GM18951 (cell line): ENCODE data around the gene WBP4.
"Not testable (repeated sequence)": the region's sequence is repeated elsewhere in the genome, so short reads cannot be mapped to it uniquely, and the experiment has no call there.

ENCODE experiments used
- POLR2A ChIP-seq: IDR thresholded peaks from 4 replicates; pipeline ENCODE4 v1.6.1; 2011; ENCODE audit warnings: mild to moderate bottlenecking; ENCODE audit not compliant: insufficient read length, insufficient read depth; ENCODE audit errors: extremely low read depth
- in situ Hi-C: fragments of 300-500 bp; cut with MboI; formaldehyde crosslinking; loops from one replicate; pipeline ENCODE4 v1.12.0; 2022; ENCODE audit warnings: low sequenced_read_pairs, mixed read lengths, inconsistent platforms; ENCODE audit not compliant: unreplicated experiment

The WBP4 gene

DNA sequence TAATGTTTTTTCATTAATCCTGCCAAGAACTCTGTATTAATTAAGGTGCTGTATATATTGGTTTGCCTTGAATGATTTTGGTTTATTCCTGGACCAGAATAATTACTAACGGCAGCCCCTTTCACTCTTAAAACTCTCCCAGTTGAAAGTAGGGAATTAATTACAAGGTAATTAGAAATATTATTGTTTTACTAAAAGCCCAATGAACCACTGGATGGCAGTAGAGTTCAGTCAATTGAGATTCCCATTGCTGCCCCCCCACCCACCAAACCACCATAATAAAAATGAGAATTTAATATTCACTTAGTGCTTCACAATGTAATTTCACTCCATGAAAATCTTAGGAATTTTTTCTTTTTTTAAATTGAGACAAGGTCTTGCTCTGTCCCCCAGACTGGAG is 13.7 kb downstream of the WBP4 start:
- no peak for TF ChIP-seq POLR2A
- in situ Hi-C loops = no loop called here

DNA sequence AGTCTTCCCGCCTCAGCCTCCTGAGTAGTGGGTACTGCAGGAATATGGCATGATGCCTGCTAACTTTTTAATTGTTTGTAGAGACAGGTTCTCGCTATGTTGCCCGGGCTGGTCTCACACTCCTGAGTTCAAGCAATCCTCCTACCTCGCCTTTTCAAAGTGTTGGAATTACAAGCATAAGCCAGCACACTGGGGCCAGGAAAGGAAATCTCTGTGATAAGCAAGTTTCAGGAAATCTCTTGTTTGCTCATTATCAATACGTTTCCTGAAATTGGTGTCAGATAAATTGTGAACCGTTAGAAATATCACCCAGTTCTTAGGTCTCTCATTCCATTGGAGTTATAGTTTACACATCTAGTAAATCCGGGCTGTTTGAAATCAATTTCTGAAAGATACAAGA is 14.2 kb downstream of the WBP4 start:
- TF ChIP-seq POLR2A = no peak

DNA sequence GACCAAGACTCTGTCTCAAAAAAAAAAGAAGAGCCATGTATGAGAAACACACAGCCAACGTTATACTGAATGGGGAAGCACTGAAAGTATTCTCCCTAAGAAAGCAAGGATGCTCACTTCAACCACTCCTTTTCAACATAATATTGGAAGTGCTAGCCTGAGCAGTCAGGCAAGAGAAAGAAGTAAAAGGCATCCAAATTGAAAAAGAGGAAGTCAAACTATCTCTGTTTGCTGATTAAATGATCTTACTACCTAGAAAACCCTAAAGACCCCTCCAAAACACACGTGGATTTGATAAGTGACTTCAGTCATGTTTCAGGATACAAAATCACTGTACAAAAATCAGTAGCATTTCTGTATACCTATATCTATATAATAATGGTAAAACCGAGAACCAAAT is 16.2 kb downstream of the WBP4 start:
- in situ Hi-C loops = no loop called here
- TF ChIP-seq POLR2A = no peak

More for the DNA sequence above, 14.2 kb downstream of the WBP4 start:
- in situ Hi-C loops = no loop called here

DNA sequence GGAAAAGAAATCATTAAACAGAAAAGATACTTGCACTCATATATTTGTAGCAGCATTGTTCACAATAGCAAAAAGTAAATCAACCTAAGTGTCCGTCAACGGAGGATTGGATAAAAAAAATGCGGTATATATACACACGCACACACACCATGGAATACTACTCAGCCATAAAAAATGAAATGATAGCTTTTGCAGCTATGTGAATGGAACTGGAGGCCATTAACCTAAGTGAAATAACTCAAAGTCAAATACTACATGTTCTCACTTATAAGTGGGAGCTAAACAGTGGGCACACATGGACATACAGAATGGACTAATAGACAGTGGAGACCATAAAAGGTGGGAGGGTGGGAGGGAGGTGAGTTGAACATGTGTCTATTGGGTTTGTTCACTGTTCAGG is 18.4 kb downstream of the WBP4 start:
- no peak for TF ChIP-seq POLR2A
- in situ Hi-C loops = no loop called here

DNA sequence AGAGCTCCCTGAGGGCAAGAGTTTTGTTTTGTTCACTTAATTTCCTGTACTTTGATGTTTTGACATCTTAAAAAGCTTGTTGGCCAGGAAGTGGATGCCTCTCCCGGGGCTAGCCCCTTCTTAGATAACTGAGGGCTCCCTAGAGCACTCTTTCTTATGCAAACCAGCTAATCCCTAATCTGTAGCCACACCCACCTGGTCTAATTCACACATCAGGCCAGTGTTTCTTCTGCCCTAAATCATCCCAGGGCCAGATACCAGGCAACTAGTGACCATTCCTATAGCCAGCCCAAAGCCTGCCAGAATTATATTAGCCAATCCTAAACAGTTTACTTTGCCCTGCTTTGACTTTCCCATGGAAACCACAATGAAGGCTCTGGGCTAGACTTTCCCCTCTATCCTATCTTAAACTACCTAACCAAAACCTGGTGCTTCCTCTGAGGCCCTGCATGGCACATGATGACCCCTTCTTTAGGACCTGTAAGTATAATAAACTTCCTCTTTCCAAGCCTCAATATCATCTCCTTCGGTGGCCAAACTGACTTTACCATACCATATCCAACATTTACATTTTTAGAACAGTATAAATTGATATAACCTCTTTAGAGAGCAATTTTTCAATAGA is 24.8 kb downstream of the WBP4 start:
- no peak for TF ChIP-seq POLR2A
- in situ Hi-C loops = no loop called here

DNA sequence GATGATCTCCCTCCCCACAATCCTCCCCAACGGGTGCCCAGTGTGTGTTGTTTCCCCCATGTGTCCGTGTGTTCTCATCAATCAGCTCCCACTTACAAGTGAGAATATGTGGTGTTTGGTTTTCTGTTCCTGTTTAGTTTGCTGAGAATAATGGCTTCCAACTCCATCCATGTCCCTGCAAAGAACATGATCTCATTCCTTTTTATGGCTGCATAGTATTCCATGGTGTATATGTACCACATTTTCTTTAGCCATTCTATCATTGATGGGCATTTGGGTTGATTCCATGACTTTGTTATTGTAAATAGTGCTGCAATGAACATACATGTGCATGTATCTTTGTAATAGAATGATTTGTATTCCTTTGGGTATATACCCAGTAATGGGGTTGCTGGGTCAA is 34.4 kb downstream of the WBP4 start:
- in situ Hi-C loops = not testable (repeated sequence)

DNA sequence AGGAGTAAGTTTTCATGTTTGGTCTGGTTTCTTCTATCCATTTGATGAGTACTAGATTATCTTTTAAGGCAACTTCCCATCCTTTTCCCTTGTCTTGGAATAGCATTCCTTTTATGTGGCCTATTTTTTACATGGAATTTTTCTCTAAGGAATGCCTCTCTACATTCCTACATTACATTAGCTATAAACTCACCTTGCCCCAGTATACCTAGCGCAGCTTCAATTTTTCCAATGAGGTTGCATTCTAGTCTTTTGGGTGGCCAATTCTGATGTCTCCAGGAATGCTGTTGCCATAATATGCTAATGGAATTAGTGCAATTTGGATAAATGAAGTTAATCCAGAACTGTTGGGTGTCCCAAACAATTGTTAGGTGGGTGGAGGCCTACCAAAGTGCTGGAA is 37.5 kb downstream of the WBP4 start:
- TF ChIP-seq POLR2A = no peak
- in situ Hi-C loops = no loop called here

DNA sequence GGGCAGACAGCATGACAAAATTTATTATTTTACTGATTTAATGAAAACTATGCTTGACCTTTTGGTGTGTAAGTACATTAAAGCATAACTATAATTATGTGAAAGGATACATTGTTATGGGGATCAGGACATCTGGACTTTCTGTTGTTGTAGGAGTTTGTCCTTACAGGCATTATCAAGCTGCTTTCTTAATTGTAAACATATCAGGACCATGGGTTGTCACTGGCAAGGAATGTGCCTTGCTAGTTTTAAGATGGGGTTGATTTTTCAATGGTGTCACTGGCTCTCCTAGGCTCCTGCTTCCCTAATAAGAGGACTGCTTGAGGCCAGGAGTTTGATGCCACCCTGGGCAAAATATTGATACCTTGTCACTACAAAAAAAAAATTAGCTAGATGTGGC is 38.7 kb downstream of the WBP4 start:
- no peak for TF ChIP-seq POLR2A
- in situ Hi-C loops = no loop called here

DNA sequence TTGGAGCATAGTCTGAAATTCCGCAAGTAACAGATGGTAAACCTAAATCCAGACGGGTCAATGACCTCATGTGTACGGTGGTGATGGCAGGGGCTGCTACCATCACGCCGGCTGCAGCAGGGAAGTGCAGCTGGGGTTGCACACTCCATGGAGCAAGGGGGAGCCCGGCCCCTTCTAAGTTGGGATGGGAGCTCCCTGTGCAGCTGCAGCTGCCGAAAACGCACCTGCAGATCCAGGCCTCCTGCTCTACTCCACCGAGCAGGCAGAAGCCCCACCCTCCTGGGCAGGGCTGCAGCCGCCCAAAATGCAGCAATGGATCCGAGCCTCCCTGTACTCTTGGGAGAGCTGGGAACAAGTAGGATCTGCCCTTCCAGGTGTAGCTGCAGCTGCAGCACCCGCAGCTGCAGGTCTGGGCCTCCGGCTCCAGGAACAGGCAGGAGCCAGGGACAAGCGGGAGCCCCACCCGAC is 45.8 kb downstream of the WBP4 start:
- in situ Hi-C loops = no loop called here
- no peak for TF ChIP-seq POLR2A

DNA sequence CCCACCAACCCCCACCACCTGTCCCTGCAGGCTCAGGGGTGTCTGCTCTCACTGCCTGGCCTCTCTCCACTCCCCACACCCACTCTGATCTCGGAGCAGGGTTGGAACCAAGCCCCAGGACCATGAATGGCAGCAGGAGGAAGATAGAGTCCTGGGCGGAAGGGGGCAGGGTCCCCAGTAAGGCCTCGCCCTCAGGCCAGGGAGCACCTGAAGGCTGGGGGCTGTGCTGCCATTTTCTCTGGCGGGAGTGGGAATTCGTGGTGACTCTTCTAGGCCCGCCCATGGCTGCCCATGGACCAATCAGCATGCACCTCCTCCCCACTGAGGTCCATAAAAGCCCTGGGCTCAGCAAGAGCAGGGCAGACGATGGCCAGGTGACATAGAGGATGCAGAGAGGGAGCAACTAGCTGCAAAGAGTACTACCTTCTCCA is 46.3 kb downstream of the WBP4 start:
- TF ChIP-seq POLR2A = no peak
- in situ Hi-C loops = no loop called here

DNA sequence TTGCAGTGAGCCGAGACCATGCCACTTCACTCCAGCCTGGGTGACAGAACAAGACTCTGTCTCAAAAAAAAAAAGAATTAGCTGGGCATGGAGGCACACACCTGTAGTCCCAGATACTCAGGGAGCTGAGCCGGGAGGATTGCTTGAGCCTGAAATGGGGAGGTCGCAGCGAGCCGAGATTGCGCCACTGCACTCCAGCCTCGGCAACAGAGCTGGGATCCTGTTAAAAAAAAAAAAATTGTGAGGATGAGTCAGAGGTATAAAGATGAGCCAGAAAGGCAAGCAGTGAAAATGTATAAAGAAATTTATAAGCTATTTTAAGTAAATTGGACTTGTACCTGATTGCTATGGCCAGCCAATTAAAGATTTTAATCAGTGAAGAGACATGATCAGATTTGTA is 50.1 kb downstream of the WBP4 start:
- in situ Hi-C loops = no loop called here
- no peak for TF ChIP-seq POLR2A

DNA sequence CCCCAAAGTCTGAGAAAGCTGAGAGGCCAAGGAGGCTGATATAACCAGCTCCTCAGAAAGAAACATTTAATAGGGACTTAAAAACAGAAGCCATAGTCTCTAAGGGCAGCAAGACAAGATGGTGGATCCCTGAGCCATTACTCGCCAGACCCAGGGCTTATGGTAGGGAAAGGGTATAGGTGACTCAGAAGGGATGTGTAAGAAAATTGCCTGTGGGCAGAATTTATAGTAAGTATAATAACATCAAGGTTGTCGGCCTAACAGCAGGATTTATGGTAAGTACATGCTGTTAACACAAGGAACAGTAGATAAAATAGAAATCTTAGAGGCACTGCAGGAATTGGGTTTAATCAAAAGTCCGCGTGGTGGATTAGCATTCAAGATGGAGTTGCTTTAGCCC is 56.6 kb downstream of the WBP4 start:
- in situ Hi-C loops = no loop called here
- TF ChIP-seq POLR2A = no peak

DNA sequence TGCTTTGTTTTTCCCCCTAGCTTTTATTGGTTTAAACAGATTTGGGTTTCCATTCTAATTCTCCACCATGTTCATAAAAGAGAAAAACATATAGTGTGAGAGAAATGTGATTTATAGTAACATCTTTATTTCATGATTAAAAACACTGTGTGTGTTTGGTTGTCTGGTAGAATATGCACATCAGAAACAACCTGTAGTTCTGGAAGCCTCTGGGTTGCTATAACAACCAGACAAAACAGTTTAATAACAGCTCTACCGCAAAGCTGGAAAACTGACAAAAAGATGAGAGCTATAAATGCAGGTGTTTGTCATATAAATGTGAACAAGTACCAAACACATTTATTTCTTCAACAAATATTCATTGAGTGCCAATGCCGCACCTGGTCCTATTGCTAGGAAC is 61.5 kb downstream of the WBP4 start:
- in situ Hi-C loops = no loop called here
- no peak for TF ChIP-seq POLR2A

DNA sequence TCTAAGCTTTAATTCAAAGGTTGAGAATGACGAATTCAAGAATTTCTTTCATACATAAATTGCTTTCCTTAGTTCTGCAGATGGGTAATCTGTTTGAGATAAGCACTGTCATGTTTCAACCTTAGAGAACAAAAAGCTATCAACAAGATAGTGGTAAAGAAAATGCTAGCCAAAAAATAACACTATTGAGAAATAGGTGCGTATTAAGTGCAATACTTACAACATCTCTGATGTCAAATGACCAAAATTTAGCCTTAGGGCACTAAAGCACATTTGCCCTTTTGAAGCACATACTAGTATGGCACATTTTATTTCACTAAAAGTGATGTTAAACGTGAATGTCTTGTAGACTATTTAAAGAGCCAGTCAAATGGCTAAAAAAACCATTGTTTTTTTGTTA is 66.4 kb downstream of the WBP4 start:
- in situ Hi-C loops = no loop called here
- TF ChIP-seq POLR2A = no peak

DNA sequence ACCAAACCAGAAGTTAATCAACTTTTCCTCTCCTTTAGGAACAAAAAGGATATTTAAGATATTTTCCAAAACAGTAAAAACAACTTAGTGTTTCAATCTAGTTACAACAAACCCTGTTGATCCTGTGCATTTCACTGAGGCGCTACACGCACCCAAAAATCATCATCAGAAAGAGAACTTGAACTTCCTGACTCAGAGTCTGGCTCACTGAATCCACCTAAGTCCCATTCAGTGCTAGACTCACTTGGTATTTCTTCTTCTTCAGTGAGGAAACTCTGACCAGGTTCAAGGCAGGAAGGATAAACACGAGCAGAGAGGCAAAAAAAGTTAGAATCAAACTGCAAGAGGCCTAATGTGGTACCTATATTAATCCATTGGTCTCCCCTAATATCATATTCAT is 69.0 kb downstream of the WBP4 start:
- TF ChIP-seq POLR2A = no peak
- in situ Hi-C loops = loop anchor here (10.0 kb wide), 1 partner anchor 64 kb away; the partner anchor contains the start of gene KBTBD7

DNA sequence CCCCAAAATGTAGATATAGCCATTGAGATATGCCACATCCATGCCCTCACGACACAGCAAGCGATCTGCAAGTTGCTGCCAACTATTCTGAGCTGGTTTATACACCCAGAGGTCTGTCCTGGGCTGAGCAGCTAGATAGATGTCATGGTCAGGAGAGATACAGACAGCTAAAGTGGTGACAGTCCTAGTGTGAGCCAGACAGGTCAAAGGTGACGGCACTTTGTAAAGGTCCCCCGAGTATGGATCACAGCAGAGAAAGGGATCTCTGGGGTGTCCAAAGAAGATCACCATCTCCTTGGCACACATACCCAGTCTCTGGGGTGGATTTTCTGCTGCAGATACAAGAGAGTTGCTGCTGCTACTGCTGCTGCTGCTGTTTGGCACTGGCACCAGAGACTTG is 69.9 kb downstream of the WBP4 start:
- in situ Hi-C loops = loop anchor here (10.0 kb wide), 1 partner anchor 64 kb away; the partner anchor contains the start of gene KBTBD7

DNA sequence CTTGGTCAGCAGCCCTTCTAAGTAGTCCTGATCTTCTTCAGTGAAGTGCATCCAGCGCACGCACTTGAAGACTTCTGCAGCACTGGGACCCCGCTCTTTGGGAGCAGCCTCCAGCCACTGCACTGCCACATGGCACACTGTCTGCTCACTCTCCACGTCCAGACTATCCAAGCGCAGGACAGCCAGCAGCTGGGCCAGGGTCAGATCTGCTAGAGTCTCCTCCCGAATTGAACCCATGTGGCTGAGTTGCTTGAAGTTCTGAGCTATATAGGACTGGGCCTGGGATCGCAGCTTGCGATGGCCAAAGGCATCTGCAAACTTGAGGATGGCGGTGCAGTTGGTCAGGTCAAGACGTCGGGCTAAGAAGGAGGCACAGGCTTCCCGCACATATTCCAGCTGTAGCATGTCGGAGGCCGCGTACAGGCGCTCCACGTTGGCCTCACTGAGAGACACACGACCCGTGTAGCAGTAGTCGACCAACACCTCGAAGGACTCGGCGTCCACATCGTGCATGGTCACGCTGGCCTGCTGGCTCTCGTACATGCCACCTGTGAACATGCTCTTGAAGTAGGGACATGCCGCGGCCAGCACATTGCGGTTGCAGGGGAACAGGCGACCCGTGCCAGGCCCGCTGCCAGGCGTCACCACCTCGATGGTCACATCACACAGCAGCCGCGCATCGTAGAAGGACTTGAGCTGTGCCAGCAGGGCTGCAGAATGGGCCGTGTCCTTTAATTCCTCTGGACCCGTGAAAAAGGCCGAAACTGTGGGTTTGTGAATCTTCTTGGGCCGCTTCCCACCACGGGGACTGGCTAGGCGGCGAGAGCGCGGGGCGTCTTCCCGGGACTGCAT is 70.6 kb downstream of the WBP4 start:
- in situ Hi-C loops = loop anchor here (10.0 kb wide), 1 partner anchor 63 kb away; the partner anchor contains the start of gene KBTBD7
